GM18505 (cell line): ENCODE measurements around the gene C10orf143.

Source experiments
- ATAC-seq: cut with Tn5 transposase; IDR thresholded peaks from one replicate; pipeline ENCODE4 v1.9.1; 2021; ENCODE audit not compliant: unreplicated experiment
- POLR2A ChIP-seq: IDR thresholded peaks from 4 replicates; pipeline ENCODE4 v1.6.1; 2011; ENCODE audit warnings: borderline replicate concordance; ENCODE audit not compliant: insufficient read depth, insufficient read length; ENCODE audit errors: extremely low read depth

C10orf143 gene

GRCh38 chr10:130110246-130111112 lies at the start of gene C10orf143:
C10orf143 (minus strand) TSS chr10:130110830; CDS start chr10:130110772, 58 bp downstream.
- ATAC-seq: peak; percentile 83
- TF ChIP-seq POLR2A: peak; percentile 77

GRCh38 chr10:130159192-130159794 lies 48.7 kb upstream of the C10orf143 start:
- TF ChIP-seq POLR2A: no peak
- no peak for ATAC-seq

- TF ChIP-seq POLR2A: no peak
- ATAC-seq: no peak
These were observed 35.4 kb upstream of the C10orf143 start for GRCh38 chr10:130146042-130146441.

- TF ChIP-seq POLR2A: no peak
- ATAC-seq: peak; percentile 81
These were observed 31.2 kb upstream of the C10orf143 start for GRCh38 chr10:130141878-130142277.

GRCh38 chr10:130141460-130141859 lies 30.8 kb upstream of the C10orf143 start:
- peak; percentile 29 for ATAC-seq
- TF ChIP-seq POLR2A: no peak

- no peak for ATAC-seq
- TF ChIP-seq POLR2A: no peak
These were observed 30.4 kb upstream of the C10orf143 start for GRCh38 chr10:130141038-130141437.

GRCh38 chr10:130140425-130140824 lies 29.8 kb upstream of the C10orf143 start:
- TF ChIP-seq POLR2A: no peak
- ATAC-seq: no peak

- ATAC-seq: no peak
- TF ChIP-seq POLR2A: no peak
These were observed 27.8 kb upstream of the C10orf143 start for GRCh38 chr10:130138479-130138866.

GRCh38 chr10:130137659-130138478 lies 27.2 kb upstream of the C10orf143 start:
- TF ChIP-seq POLR2A: no peak
- ATAC-seq: no peak

- ATAC-seq: no peak
- TF ChIP-seq POLR2A: no peak
These were observed 26.4 kb upstream of the C10orf143 start for GRCh38 chr10:130137090-130137448.

GRCh38 chr10:130136226-130137089 lies 25.8 kb upstream of the C10orf143 start, which contains the start of gene GLRX3:
GLRX3 (plus strand) TSS chr10:130136391; CDS start chr10:130136421, 30 bp downstream.
- ATAC-seq: peak; percentile 86
- peak; percentile 77 for TF ChIP-seq POLR2A

- peak; percentile 11 for ATAC-seq
- TF ChIP-seq POLR2A: no peak
These were observed 25.1 kb upstream of the C10orf143 start for GRCh38 chr10:130135676-130136225.
